ENCODE results near the gene HORMAD2. TPM values are rescaled to one million over a fixed set of nuclear protein-coding genes. Genes with fewer than 3 reads are reported as not detected.
"Not testable (repeated sequence)": the region's sequence is repeated elsewhere in the genome, so short reads cannot be mapped to it uniquely, and the experiment has no call there.

The HORMAD2 gene
- total RNA-seq, 4 donors from 2014 or later: not detected

DNA sequence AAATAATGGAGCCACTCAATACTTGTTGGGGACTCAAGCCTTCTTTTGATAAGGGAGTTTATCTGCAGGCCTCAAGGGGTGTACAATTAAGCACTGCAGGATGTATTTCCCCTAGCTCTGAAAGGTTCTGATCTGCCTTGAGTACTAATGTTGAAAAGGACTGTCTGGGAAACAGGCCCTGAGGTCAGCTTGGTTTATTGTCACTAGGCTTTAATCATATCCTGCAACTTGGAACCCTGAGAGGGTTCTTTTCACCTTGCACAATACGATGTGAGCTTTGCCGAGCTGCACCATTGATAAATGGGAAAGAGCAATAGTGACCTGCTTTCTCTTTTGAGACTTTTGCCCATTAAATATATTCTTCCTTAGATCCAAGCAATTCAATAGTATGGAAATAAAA lies 31.6 kb upstream of the HORMAD2 start:
- no peak for DNase-seq (ENCODE audit: extremely low spot score)
- H3K27me3 ChIP-seq: peaks cover 0 to 6% (median 0%) of the 10 kb centered on the region in 4 donors

GRCh38 chr22:30054067-30054763 lies 26.0 kb upstream of the HORMAD2 start:
- intact Hi-C loops (cut with DNase I): no loop called here
- Histone ChIP-seq H3K27me3 (no peaks in the 10 kb centered on the region), H3K4me3 (no peak overlapping the region), H3K4me1 (peaks cover 0 to 6% (median 0%) of the 10 kb centered on the region in 4 donors), H3K27ac (replicated peaks in 1 of 4) (no peak overlapping the region), H3K36me3 (no peaks in the 10 kb centered on the region), H3K9me3 (peaks cover 0 to 14% (median 5%) of the 10 kb centered on the region in 4 donors)
- DNase-seq (ENCODE audit: extremely low spot score): no peak
- WGBS: 72% methylated on average over 10 of the region's 10 CpGs
- TF ChIP-seq POLR2A (IDR thresholded peaks at IDR 0.05; ENCODE audit: low read depth): no peak
- no peak for TF ChIP-seq CTCF (IDR thresholded peaks at IDR 0.05)
- TF ChIP-seq EP300 (IDR thresholded peaks at IDR 0.05): no peak
- no peak for TF ChIP-seq POLR2AphosphoS5 (IDR thresholded peaks at IDR 0.05)

More for the DNA sequence above, 31.6 kb upstream of the HORMAD2 start:
- Histone ChIP-seq H3K9me3 (no peaks in the 10 kb centered on the region), H3K4me1 (no peaks in the 10 kb centered on the region), H3K27ac (replicated peaks in 1 of 4) (no peak overlapping the region), H3K36me3 (no peaks in the 10 kb centered on the region), H3K4me3 (no peak overlapping the region)
- 73% methylated on average over 2 of the region's 2 CpGs for WGBS
- intact Hi-C loops (cut with DNase I): no loop called here
- no peak for TF ChIP-seq CTCF (IDR thresholded peaks at IDR 0.05)
- no peak for TF ChIP-seq POLR2AphosphoS5 (IDR thresholded peaks at IDR 0.05)
- TF ChIP-seq POLR2A (IDR thresholded peaks at IDR 0.05; ENCODE audit: low read depth): no peak
- no peak for TF ChIP-seq EP300 (IDR thresholded peaks at IDR 0.05)

DNA sequence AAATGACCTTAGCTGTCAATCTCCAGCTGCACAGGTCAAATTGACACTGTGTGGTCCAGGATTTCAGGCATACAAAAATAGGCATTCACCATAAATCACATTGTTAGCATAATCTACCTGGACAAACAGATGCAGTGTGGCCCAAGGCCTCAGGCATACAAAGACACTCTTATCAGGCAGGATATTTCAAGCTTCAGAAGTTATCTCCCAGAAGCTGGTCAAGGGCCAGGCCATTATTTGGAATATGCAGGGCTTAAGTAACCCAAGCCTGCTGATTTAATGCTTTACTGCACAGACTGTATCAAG lies 25.5 kb upstream of the HORMAD2 start:
- H3K27me3 ChIP-seq: no peaks in the 10 kb centered on the region
- no peak for TF ChIP-seq POLR2AphosphoS5 (IDR thresholded peaks at IDR 0.05)
- no peak for TF ChIP-seq EP300 (IDR thresholded peaks at IDR 0.05)
- TF ChIP-seq CTCF (IDR thresholded peaks at IDR 0.05): no peak
- no peak for TF ChIP-seq POLR2A (IDR thresholded peaks at IDR 0.05; ENCODE audit: low read depth)
- H3K4me1 ChIP-seq: peaks cover 0 to 6% (median 0%) of the 10 kb centered on the region in 4 donors
- H3K36me3 ChIP-seq: no peaks in the 10 kb centered on the region
- DNase-seq (ENCODE audit: extremely low spot score): no peak
- H3K4me3 ChIP-seq: no peak overlapping the region
- intact Hi-C loops (cut with DNase I): no loop called here
- H3K9me3 ChIP-seq: peaks cover 0 to 14% (median 5%) of the 10 kb centered on the region in 4 donors
- no peak overlapping the region for H3K27ac ChIP-seq (replicated peaks in 1 of 4)

- 83% methylated on average over 1 of the region's 1 CpG for WGBS
- intact Hi-C loops (cut with DNase I): no loop called here
- peaks cover 0 to 6% (median 0%) of the 10 kb centered on the region in 4 donors for H3K4me1 ChIP-seq
- H3K9me3 ChIP-seq: peaks cover 0 to 14% (median 5%) of the 10 kb centered on the region in 4 donors
- H3K36me3 ChIP-seq: no peaks in the 10 kb centered on the region
- DNase-seq (ENCODE audit: extremely low spot score): no peak
- H3K27me3 ChIP-seq: no peaks in the 10 kb centered on the region
- H3K27ac ChIP-seq (replicated peaks in 1 of 4): no peak overlapping the region
- TF ChIP-seq EP300 (IDR thresholded peaks at IDR 0.05): no peak
- TF ChIP-seq CTCF (IDR thresholded peaks at IDR 0.05): no peak
- TF ChIP-seq POLR2AphosphoS5 (IDR thresholded peaks at IDR 0.05): no peak
- TF ChIP-seq POLR2A (IDR thresholded peaks at IDR 0.05; ENCODE audit: low read depth): no peak
- H3K4me3 ChIP-seq: no peak overlapping the region
Observed at GRCh38 chr22:30056015-30056414, 24.2 kb upstream of the HORMAD2 start.

- DNase-seq (ENCODE audit: extremely low spot score): no peak
- TF ChIP-seq POLR2A (IDR thresholded peaks at IDR 0.05; ENCODE audit: low read depth) (no peak), EP300 (IDR thresholded peaks at IDR 0.05) (no peak), CTCF (IDR thresholded peaks at IDR 0.05) (no peak), POLR2AphosphoS5 (IDR thresholded peaks at IDR 0.05) (no peak)
- Histone ChIP-seq H3K36me3 (no peaks in the 10 kb centered on the region), H3K4me3 (no peak overlapping the region), H3K27me3 (no peaks in the 10 kb centered on the region), H3K4me1 (peaks cover 0 to 6% (median 0%) of the 10 kb centered on the region in 4 donors), H3K27ac (replicated peaks in 1 of 4) (no peak overlapping the region), H3K9me3 (peaks cover 0 to 14% (median 5%) of the 10 kb centered on the region in 4 donors)
- intact Hi-C loops (cut with DNase I): no loop called here
- 75% methylated on average over 1 of the region's 1 CpG for WGBS
Observed at GRCh38 chr22:30057375-30057774, 22.9 kb upstream of the HORMAD2 start.

DNA sequence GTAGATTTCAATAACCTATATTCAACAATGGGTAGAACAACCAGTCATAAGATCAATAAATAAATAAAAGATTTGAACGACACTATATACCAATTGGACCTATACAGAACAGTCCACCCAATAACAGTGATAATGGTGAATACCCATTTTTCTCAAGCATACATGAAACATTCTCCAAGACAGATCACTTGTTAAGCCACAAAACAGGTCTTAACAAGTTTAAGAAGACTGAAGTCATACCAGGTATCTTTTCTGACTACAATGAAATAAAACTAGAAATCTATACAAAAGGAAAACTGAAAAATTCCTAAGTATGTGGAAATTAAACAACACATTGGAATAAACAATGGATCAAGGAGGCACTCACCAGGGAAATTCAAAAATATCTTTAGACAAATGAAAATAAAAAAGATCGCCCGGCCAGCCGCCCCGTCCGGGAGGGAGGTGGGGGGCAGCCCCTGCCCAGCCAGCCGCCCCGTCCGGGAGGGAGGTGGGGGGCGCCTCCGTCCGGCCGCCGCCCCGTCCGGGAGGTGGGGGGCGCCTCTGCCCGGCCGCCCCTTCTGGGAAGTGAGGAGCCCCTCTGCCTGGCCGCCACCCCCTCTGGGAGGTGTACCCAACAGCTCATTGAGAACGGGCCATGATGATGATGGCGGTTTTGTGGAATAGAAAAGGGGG lies 20.8 kb upstream of the HORMAD2 start:
- H3K4me1 ChIP-seq; DNase-seq (ENCODE audit: extremely low spot score); H3K36me3 ChIP-seq; H3K27me3 ChIP-seq; intact Hi-C loops (cut with DNase I); H3K4me3 ChIP-seq; H3K27ac ChIP-seq (replicated peaks in 1 of 4): not testable (repeated sequence)
- WGBS: 89% methylated on average over 16 of the region's 22 CpGs
- peaks cover 0 to 18% (median 17%) of the 10 kb centered on the region in 4 donors for H3K9me3 ChIP-seq

DNA sequence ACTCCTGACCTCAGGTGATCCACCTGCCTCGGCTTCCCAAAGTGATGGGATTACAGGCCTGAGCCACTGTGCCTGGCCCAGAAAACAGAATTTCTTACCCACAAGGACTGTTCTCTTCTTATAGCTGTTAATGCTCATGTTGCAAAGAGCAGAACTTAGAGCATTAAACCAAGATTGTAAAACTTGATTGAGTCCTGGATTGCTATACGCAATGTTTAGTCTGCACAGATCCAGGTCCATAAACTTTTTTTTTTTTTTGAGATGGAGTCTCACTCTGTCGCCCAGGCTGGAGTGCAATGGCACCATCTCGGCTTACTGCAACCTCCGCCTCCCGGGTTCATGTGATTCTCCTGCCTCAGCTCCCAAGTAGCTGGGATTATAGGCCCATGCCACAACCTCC lies 19.2 kb upstream of the HORMAD2 start:
- H3K9me3 ChIP-seq: peaks cover 0 to 29% (median 22%) of the 10 kb centered on the region in 4 donors
- H3K27ac ChIP-seq (replicated peaks in 1 of 4); H3K27me3 ChIP-seq; intact Hi-C loops (cut with DNase I); DNase-seq (ENCODE audit: extremely low spot score); H3K36me3 ChIP-seq; H3K4me3 ChIP-seq; H3K4me1 ChIP-seq: not testable (repeated sequence)
- WGBS: 95% methylated on average over 6 of the region's 6 CpGs
